HEK293 (cell line): ENCODE measurements around the gene COL18A1.

ENCODE experiments used
- CTCF ChIP-seq: fragments of 450-650 bp; formaldehyde crosslinking; IDR thresholded peaks from 2 replicates; pipeline ENCODE4 v1.5.1; 2016; ENCODE audit warnings: missing biosample characterization, missing genetic modification characterization
- MYNN ChIP-seq: fragments of 450-650 bp; formaldehyde crosslinking; IDR thresholded peaks from 2 replicates; pipeline ENCODE4 v1.5.1; 2016; ENCODE audit warnings: missing biosample characterization, missing genetic modification characterization, borderline replicate concordance
- PRDM1 ChIP-seq: fragments of 450-650 bp; formaldehyde crosslinking; IDR thresholded peaks from 2 replicates; pipeline ENCODE4; 2016; ENCODE audit warnings: missing biosample characterization, missing genetic modification characterization
- REST ChIP-seq: fragments of 450-650 bp; formaldehyde crosslinking; IDR thresholded peaks from 2 replicates; pipeline ENCODE4 v1.5.1; 2016; ENCODE audit warnings: missing biosample characterization, missing genetic modification characterization
- ZBTB10 ChIP-seq: fragments of 450-650 bp; formaldehyde crosslinking; IDR thresholded peaks from 2 replicates; pipeline ENCODE4 v1.5.1; 2016; ENCODE audit warnings: missing biosample characterization, missing genetic modification characterization
- ZNF184 ChIP-seq: fragments of 450-650 bp; IDR thresholded peaks from 2 replicates; pipeline ENCODE4 v1.5.1; 2018; ENCODE audit warnings: missing biosample characterization, mild to moderate bottlenecking, missing genetic modification characterization

GRCh38 chr21:45533361-45533845, 128.4 kb downstream of the COL18A1 start:
- TF ChIP-seq ZNF184 (tag by site-specific recombination) (no peak), REST (tag by site-specific recombination) (no peak), PRDM1 (tag by site-specific recombination) (no peak), MYNN (no peak), CTCF (no peak), ZBTB10 (tag by site-specific recombination) (no peak)
